G401.6 (cell line): ENCODE data around the gene TMEM116.
"Not testable (repeated sequence)": the region's sequence is repeated elsewhere in the genome, so short reads cannot be mapped to it uniquely, and the experiment has no call there.

ENCODE experiments used
- FAIRE-seq: peaks from 2 replicates; lab custom pipeline; 2012; peaks lifted over from hg19 to GRCh38; lab: Jason Lieb, UNC

TMEM116 gene

GRCh38 chr12:111976291-111976690, 36.7 kb downstream of the TMEM116 start:
- no peak for FAIRE-seq

GRCh38 chr12:111975161-111975931, 37.6 kb downstream of the TMEM116 start:
- FAIRE-seq: no peak

DNA sequence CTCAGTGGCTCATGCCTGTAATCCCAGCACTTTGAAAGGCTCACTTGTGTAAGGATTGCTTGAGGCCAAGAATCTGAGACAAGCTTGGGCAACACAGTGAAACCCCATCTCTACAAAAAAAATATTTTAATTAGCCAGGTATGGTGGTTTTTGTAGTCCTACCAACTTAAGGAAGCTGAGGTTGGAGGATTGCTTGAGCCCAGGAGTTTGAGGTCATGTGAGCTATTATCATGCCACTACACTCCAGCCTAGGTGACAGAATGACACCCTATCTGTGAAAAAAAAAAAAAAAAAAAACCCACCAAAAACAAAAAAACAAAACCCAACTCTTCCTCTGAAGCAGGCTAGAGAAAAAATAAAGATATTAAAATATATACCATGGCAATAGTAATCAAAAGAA, 41.2 kb downstream of the TMEM116 start:
- FAIRE-seq: no peak

- no peak for FAIRE-seq
These were observed 48.0 kb downstream of the TMEM116 start for GRCh38 chr12:111964935-111965334.

GRCh38 chr12:111959518-111959917, 53.4 kb downstream of the TMEM116 start:
- FAIRE-seq: not testable (repeated sequence)

DNA sequence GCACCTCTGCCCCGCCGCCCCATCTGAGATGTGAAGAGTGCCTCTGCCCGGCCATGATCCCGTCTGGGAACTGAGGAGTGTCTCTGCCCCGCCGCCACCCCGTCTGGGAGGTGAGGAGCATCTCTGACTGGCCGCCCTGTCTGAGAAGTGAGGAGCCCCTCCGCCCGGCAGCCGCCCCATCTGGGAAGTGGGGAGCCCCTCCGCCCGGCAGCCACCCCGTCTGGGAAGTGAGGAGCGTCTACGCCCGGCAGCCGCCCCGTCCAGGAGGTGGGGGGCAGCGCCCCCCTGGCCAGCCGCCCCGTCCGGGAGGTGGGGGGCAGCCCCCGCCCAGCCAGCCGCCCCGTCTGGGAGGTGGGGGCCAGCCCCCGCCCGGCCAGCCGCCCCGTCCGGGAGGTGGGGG, 55.7 kb downstream of the TMEM116 start:
- not testable (repeated sequence) for FAIRE-seq

- FAIRE-seq: no peak
These were observed 58.0 kb downstream of the TMEM116 start for GRCh38 chr12:111954969-111955368.

- no peak for FAIRE-seq
These were observed 59.5 kb downstream of the TMEM116 start for GRCh38 chr12:111953455-111953854.

- not testable (repeated sequence) for FAIRE-seq
These were observed 60.7 kb downstream of the TMEM116 start for GRCh38 chr12:111952084-111952787.

DNA sequence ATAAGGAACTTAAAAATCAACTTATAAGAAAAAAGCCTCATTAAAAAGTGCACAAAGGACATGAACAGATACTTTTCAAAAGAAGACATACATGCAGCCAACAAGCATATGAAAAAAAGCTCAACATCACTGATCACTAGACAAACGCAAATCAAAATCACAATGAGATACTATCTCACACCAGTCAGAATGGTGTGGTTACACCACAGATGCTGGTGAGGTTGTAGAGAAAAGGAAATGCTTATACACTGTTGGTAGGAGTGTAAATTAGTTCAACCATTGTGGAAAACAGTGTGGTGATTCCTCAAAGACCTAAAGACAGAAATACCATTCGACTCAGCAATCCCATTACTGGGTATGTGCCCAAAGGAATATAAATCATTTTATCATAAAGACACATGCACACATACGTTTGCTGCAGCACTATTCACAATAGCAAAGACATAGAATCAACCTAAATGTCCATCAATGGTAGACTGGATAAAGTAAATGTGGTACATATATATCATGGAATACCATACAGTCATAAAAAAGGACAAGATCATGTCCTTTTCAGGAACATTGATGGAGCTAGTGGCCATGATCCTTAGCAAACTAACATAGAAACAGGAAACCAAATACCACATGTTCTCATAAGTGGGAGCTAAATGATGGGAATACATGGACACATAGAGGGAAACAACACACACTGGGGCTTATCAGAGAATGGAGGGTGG, 61.8 kb downstream of the TMEM116 start:
- FAIRE-seq: not testable (repeated sequence)

GRCh38 chr12:111943929-111944328, 69.0 kb downstream of the TMEM116 start:
- no peak for FAIRE-seq

GRCh38 chr12:111942557-111942956, 70.4 kb downstream of the TMEM116 start:
- no peak for FAIRE-seq

GRCh38 chr12:111937429-111937828, 75.5 kb downstream of the TMEM116 start:
- no peak for FAIRE-seq

DNA sequence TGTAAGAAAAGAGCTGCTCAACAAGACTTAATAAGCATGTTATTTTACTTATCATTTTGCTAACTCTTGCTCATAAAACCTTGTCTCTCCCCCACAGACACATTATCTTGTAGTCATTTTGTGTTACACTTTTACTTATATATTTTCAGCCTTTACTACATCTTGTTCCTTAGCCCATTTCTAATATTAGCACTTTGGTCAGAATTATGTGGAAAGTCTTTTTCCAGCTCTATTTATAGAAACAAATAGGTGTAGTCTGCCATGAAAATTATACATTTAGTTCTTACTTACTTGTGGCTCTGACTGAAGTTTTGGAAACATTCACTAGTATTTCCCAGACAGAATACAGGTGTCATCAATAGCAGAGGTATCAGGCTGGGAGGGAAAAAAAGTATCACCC, 76.1 kb downstream of the TMEM116 start:
- FAIRE-seq: no peak

DNA sequence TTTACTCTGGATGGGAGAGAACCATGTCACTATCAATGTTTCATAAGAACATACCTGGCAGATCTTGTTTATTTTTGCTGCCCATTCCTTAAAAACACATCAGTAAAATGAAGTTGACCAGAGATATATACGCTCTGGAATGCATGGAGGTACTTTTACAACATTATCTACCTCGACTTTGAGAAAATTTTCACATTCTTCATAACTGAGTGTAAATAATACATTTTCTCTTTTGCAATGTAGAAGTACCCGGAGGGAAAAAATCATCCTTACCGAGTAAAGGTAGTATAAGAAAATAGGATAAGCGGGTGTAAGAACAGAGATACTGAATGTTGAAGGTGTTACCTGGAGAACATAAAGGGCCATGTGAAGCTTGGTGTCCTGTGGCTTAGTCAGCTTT, 80.7 kb downstream of the TMEM116 start:
- FAIRE-seq: no peak

DNA sequence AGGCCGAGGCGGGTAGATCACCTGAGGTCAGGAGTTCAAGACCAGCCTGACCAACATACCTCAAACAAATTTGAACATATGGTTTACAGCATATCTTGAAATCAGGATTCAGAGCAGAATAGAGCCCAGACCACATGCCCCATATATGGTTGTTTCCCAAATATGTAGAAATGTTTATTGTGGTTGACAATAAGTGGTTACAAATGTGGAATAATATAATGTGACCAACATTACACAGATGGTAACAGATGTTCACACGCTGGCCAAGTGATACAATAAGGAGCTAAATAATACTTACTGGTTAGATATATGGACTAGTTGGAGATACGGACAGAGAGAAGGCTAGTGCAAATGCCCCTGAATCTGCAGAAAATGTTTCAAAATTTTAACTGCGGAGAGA, 85.6 kb downstream of the TMEM116 start:
- FAIRE-seq: no peak

- no peak for FAIRE-seq
These were observed 86.3 kb downstream of the TMEM116 start for GRCh38 chr12:111926631-111927030.

- FAIRE-seq: no peak
These were observed 87.8 kb downstream of the TMEM116 start for GRCh38 chr12:111925171-111925570.

GRCh38 chr12:111907740-111908139, 105.2 kb downstream of the TMEM116 start:
- no peak for FAIRE-seq

DNA sequence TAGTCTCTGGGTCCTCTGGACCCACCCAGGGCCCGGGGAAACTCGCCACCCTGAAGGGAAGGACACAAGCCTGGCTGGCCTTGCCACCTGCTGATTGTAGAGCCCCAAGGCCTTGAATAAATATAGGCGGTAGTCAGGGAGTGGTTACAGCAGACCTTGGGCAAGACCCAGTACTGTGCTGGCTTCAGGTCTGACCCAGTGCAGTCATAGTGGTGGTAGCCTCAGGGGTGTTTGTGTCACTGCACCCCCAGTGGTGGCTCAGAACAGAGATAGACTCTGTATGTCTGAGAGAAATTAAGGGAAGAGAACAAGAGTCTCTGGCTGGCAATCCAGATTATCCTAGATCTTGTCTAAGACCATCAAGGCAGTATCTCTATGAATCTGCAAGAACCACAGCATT, 107.5 kb downstream of the TMEM116 start:
- FAIRE-seq: no peak

DNA sequence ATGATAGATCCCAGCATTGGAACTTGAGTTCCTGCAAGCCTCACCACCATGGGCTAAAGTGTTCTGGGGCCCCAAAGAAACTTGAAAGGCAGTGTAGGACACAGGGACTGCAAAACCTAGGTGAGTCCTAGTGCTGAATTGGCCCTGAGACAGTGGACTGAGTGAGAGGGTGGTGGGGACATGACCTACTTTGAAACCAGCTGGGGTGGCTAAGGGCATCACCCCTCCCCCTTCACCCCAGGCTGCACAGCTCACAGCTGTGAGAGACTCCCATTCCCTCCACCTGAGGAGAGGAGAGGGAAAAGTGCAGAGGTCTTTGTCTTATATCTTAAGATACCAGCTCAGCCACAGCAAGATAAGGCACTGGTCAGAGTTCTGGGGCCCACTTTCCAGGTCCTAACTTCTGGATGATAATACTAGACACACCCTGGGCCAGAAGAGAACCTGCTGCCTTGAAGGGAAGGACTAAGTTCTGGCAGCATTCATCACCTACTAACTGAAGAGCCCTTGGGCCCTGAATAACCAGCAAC, 108.5 kb downstream of the TMEM116 start:
- FAIRE-seq: no peak

- FAIRE-seq: no peak
These were observed 111.8 kb downstream of the TMEM116 start for GRCh38 chr12:111901182-111901581.

GRCh38 chr12:111894556-111894955, 118.4 kb downstream of the TMEM116 start:
- no peak for FAIRE-seq
